Measurements from ENCODE around the gene TIMELESS. TPM values are rescaled to one million over a fixed set of nuclear protein-coding genes. Genes with fewer than 3 reads are reported as not detected.
A peak's percentile ranks its signal among the peaks of the same experiment; 100 is the strongest.

Gene TIMELESS
- total RNA-seq, 1 donor from 2014 or later: 12.1 TPM

GRCh38 chr12:56477521-56478225 lies 28.4 kb upstream of the TIMELESS start:
- Mint-ChIP-seq H3K27ac (ENCODE audit: unreplicated experiment) (no peak overlapping the region), H3K4me3 (ENCODE audit: unreplicated experiment) (no peak overlapping the region), H3K36me3 (ENCODE audit: low read depth) (no peaks in the 10 kb centered on the region), H3K27me3 (ENCODE audit: low read depth) (no peaks in the 10 kb centered on the region), H3K4me1 (ENCODE audit: low read depth) (no peaks in the 10 kb centered on the region), H3K9me3 (ENCODE audit: low read depth) (no peaks in the 10 kb centered on the region)
- DNase-seq (ENCODE audit: low spot score): no peak
- TF ChIP-seq, protein P1, sequence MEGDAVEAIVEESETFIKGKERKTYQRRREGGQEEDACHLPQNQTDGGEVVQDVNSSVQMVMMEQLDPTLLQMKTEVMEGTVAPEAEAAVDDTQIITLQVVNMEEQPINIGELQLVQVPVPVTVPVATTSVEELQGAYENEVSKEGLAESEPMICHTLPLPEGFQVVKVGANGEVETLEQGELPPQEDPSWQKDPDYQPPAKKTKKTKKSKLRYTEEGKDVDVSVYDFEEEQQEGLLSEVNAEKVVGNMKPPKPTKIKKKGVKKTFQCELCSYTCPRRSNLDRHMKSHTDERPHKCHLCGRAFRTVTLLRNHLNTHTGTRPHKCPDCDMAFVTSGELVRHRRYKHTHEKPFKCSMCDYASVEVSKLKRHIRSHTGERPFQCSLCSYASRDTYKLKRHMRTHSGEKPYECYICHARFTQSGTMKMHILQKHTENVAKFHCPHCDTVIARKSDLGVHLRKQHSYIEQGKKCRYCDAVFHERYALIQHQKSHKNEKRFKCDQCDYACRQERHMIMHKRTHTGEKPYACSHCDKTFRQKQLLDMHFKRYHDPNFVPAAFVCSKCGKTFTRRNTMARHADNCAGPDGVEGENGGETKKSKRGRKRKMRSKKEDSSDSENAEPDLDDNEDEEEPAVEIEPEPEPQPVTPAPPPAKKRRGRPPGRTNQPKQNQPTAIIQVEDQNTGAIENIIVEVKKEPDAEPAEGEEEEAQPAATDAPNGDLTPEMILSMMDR (IDR thresholded peaks at IDR 0.05): no peak

DNA sequence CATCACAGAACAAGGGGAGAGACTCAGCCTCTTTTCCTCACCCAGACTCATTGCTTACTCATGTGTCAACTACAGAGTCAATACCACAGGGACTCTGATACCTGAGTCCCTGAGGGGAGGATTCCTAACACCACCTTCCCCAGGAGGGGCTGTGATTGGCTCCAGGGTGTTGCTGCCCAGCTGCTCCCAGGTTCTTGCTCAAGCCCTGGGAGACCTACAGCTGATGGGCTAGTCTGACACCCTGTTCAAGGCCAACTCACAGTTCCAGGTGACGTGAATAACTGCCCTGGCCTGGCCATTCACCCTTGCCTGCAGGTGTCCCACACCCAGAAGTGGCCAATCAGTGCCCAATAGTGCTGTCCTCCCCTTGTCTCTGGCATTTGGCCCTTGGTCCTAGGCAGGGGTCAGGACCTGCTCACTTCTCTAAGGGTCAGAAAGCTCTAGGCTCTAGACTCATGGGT lies 27.8 kb upstream of the TIMELESS start:
- H3K27ac Mint-ChIP-seq (ENCODE audit: unreplicated experiment): no peak overlapping the region
- TF ChIP-seq, protein P1 (IDR thresholded peaks at IDR 0.05): no peak
- no peak overlapping the region for H3K4me3 Mint-ChIP-seq (ENCODE audit: unreplicated experiment)
- no peak for DNase-seq (ENCODE audit: low spot score)
- no peaks in the 10 kb centered on the region for H3K27me3 Mint-ChIP-seq (ENCODE audit: low read depth)
- no peaks in the 10 kb centered on the region for H3K9me3 Mint-ChIP-seq (ENCODE audit: low read depth)
- no peaks in the 10 kb centered on the region for H3K4me1 Mint-ChIP-seq (ENCODE audit: low read depth)
- H3K36me3 Mint-ChIP-seq (ENCODE audit: low read depth): no peaks in the 10 kb centered on the region

- H3K27ac Mint-ChIP-seq (ENCODE audit: unreplicated experiment): no peak overlapping the region
- no peaks in the 10 kb centered on the region for H3K9me3 Mint-ChIP-seq (ENCODE audit: low read depth)
Observed at GRCh38 chr12:56476143-56476542, 26.9 kb upstream of the TIMELESS start.

GRCh38 chr12:56474389-56474788 lies 25.2 kb upstream of the TIMELESS start:
- H3K27me3 Mint-ChIP-seq (ENCODE audit: low read depth): no peaks in the 10 kb centered on the region
- H3K4me1 Mint-ChIP-seq (ENCODE audit: low read depth): peaks cover 7% of the 10 kb centered on the region
- TF ChIP-seq, protein P1 (IDR thresholded peaks at IDR 0.05): no peak
- DNase-seq (ENCODE audit: low spot score): no peak
- H3K4me3 Mint-ChIP-seq (ENCODE audit: unreplicated experiment): no peak overlapping the region
- H3K9me3 Mint-ChIP-seq (ENCODE audit: low read depth): no peaks in the 10 kb centered on the region
- no peak overlapping the region for H3K27ac Mint-ChIP-seq (ENCODE audit: unreplicated experiment)
- H3K36me3 Mint-ChIP-seq (ENCODE audit: low read depth): no peaks in the 10 kb centered on the region

More at GRCh38 chr12:56476143-56476542, 26.9 kb upstream of the TIMELESS start:
- Mint-ChIP-seq H3K36me3 (ENCODE audit: low read depth) (no peaks in the 10 kb centered on the region), H3K27me3 (ENCODE audit: low read depth) (no peaks in the 10 kb centered on the region), H3K4me3 (ENCODE audit: unreplicated experiment) (no peak overlapping the region), H3K4me1 (ENCODE audit: low read depth) (no peaks in the 10 kb centered on the region)
- no peak for DNase-seq (ENCODE audit: low spot score)
- TF ChIP-seq, protein P1 (IDR thresholded peaks at IDR 0.05): no peak

DNA sequence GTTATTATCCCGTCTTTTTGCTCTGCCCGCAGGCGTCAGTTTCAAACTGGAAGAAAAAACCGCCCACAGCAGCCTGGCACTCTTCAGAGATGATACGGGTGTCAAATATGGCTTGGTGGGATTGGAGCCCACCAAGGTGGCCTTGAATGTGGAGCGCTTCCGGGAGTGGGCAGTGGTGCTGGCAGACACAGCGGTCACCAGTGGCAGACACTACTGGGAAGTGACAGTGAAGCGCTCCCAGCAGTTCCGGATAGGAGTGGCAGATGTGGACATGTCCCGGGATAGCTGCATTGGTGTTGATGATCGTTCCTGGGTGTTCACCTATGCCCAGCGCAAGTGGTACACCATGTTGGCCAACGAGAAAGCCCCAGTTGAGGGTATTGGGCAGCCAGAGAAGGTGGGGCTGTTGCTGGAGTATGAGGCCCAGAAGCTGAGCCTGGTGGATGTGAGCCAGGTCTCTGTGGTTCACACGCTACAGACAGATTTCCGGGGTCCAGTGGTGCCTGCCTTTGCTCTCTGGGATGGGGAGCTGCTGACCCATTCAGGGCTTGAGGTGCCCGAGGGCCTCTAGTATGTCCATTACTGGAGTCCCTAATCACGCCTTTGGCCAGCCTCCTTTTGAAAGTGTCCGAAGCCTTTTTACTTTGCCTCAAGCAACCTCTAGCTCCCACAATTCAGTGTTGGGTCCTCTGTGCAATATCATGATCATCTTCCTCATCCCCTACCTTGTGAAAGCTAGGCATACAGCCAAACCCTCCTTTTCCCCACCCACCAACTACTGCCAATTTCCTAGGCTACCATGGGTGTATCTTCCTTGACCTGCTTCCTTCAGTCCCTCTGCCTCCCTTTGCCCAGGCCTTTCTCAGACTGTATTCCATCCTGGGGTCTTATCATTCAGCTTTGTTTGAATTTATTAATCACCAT lies 20.0 kb upstream of the TIMELESS start:
- peak overlapping the region; percentile 96 for H3K27ac Mint-ChIP-seq (ENCODE audit: unreplicated experiment)
- no peaks in the 10 kb centered on the region for H3K9me3 Mint-ChIP-seq (ENCODE audit: low read depth)
- H3K36me3 Mint-ChIP-seq (ENCODE audit: low read depth): no peaks in the 10 kb centered on the region
- H3K4me1 Mint-ChIP-seq (ENCODE audit: low read depth): peaks cover 19% of the 10 kb centered on the region
- H3K27me3 Mint-ChIP-seq (ENCODE audit: low read depth): no peaks in the 10 kb centered on the region
- peak overlapping the region; percentile 97 for H3K4me3 Mint-ChIP-seq (ENCODE audit: unreplicated experiment)
- TF ChIP-seq, protein P1 (IDR thresholded peaks at IDR 0.05): no peak
- DNase-seq (ENCODE audit: low spot score): no peak

Measured in chondrocyte (in vitro differentiated cells).